H9 (cell line): Measurements from ENCODE around the gene ITPR1. TPM values are rescaled to one million over a fixed set of nuclear protein-coding genes. Genes with fewer than 3 reads are reported as not detected.

Experiments used
- DNase-seq: peaks from one replicate; pipeline ENCODE4 v3.0.0-alpha.2; 2017
- H2AFZ ChIP-seq: one replicate; pipeline ENCODE4 v1.6.1; 2013; ENCODE audit warnings: mild to moderate bottlenecking, low read length, control low read depth, moderate library complexity
- H2AK5ac ChIP-seq: 2 replicates; pipeline ENCODE4 v1.6.1; 2013; ENCODE audit warnings: low read length, control low read depth, mixed read lengths; ENCODE audit not compliant: insufficient read length
- H2BK120ac ChIP-seq: one replicate; pipeline ENCODE4 v1.6.1; 2013; ENCODE audit warnings: low read depth, mild to moderate bottlenecking, low read length, control low read depth, inconsistent platforms; ENCODE audit not compliant: poor library complexity, severe bottlenecking
- H2BK12ac ChIP-seq: 2 replicates; pipeline ENCODE4 v1.6.1; 2013; ENCODE audit warnings: low read length, control low read depth, mixed read lengths, low read depth; ENCODE audit not compliant: insufficient read length
- H2BK15ac ChIP-seq: 2 replicates; pipeline ENCODE4 v1.6.1; 2013; ENCODE audit warnings: low read depth, low read length, control low read depth
- H2BK20ac ChIP-seq: one replicate; pipeline ENCODE4 v1.6.1; 2013; ENCODE audit warnings: low read depth, mild to moderate bottlenecking, low read length, control low read depth, inconsistent platforms; ENCODE audit not compliant: poor library complexity, severe bottlenecking
- H2BK5ac ChIP-seq: 2 replicates; pipeline ENCODE4 v1.6.1; 2013; ENCODE audit warnings: low read length, control low read depth, mixed read lengths; ENCODE audit not compliant: insufficient read length
- H3K14ac ChIP-seq: 2 replicates; pipeline ENCODE4 v1.6.1; 2013; ENCODE audit warnings: low read length, control low read depth; ENCODE audit not compliant: insufficient read depth
- H3K18ac ChIP-seq: 2 replicates; pipeline ENCODE4 v1.6.1; 2013; ENCODE audit warnings: low read depth, mild to moderate bottlenecking, mixed read lengths, low read length, control low read depth; ENCODE audit not compliant: insufficient read length
- H3K23ac ChIP-seq: 2 replicates; pipeline ENCODE4 v1.6.1; 2013; ENCODE audit warnings: low read length, control low read depth, mixed read lengths, low read depth; ENCODE audit not compliant: insufficient read length
- H3K23me2 ChIP-seq: 2 replicates; pipeline ENCODE4 v1.6.1; 2013; ENCODE audit warnings: low read depth, mild to moderate bottlenecking, mixed read lengths, low read length, control low read depth; ENCODE audit not compliant: insufficient read length, poor library complexity, severe bottlenecking
- H3K27ac ChIP-seq: 2 replicates; pipeline ENCODE4 v1.5.1; 2013; ENCODE audit warnings: low read length, control low read depth, mixed read lengths, low read depth; ENCODE audit not compliant: insufficient read length
- H3K27me3 ChIP-seq: 2 replicates; pipeline ENCODE4 v1.6.1; 2013; ENCODE audit warnings: low read length, control low read depth, inconsistent platforms; ENCODE audit not compliant: insufficient read depth
- H3K4ac ChIP-seq: 2 replicates; pipeline ENCODE4 v1.6.1; 2013; ENCODE audit warnings: low read depth, mild to moderate bottlenecking, control low read depth, inconsistent platforms, low read length, moderate library complexity
- H3K4me1 ChIP-seq: 2 replicates; pipeline ENCODE4 v1.6.1; 2013; ENCODE audit warnings: low read length, control low read depth, inconsistent platforms; ENCODE audit not compliant: insufficient read depth
- H3K4me2 ChIP-seq: 2 replicates; pipeline ENCODE4 v1.6.1; 2013; ENCODE audit warnings: low read length, control low read depth, mixed read lengths; ENCODE audit not compliant: insufficient read length, insufficient read depth
- H3K56ac ChIP-seq: 2 replicates; pipeline ENCODE4 v1.6.1; 2013; ENCODE audit warnings: low read depth, mild to moderate bottlenecking, mixed read lengths, low read length, control low read depth; ENCODE audit not compliant: insufficient read length
- H3K79me1 ChIP-seq: 2 replicates; pipeline ENCODE4 v1.6.1; 2013; ENCODE audit warnings: low read depth, mild to moderate bottlenecking, moderate library complexity, low read length, control low read depth, inconsistent platforms; ENCODE audit not compliant: insufficient read depth, poor library complexity, severe bottlenecking
- H3K79me2 ChIP-seq: 2 replicates; pipeline ENCODE4 v1.6.1; 2013; ENCODE audit warnings: low read length, control low read depth, inconsistent platforms; ENCODE audit not compliant: insufficient read depth
- H3K9ac ChIP-seq: 2 replicates; pipeline ENCODE4 v1.6.1; 2013; ENCODE audit warnings: low read length, control low read depth, mixed read lengths; ENCODE audit not compliant: insufficient read length; ENCODE audit errors: extremely low read depth
- H3K9me3 ChIP-seq: one replicate; pipeline ENCODE4 v1.6.1; 2013; ENCODE audit warnings: low read depth, low read length, inconsistent platforms; ENCODE audit not compliant: control insufficient read depth
- H3T11ph ChIP-seq: one replicate; pipeline ENCODE4 v1.6.1; 2013; ENCODE audit warnings: mild to moderate bottlenecking, low read length, control low read depth, inconsistent platforms
- H4K20me1 ChIP-seq: one replicate; pipeline ENCODE4 v1.6.1; 2013; ENCODE audit not compliant: control insufficient read depth, insufficient read length, insufficient read depth
- H4K5ac ChIP-seq: 2 replicates; pipeline ENCODE4 v1.6.1; 2013; ENCODE audit warnings: low read depth, mild to moderate bottlenecking, mixed read lengths, low read length, control low read depth; ENCODE audit not compliant: insufficient read length
- H4K8ac ChIP-seq: replicated peaks from 2 replicates; pipeline ENCODE4 v1.6.1; 2013; ENCODE audit warnings: low read length, control low read depth, mixed read lengths, low read depth; ENCODE audit not compliant: insufficient read length
- H4K91ac ChIP-seq: 2 replicates; pipeline ENCODE4 v1.6.1; 2013; ENCODE audit warnings: low read depth, mild to moderate bottlenecking, moderate library complexity, mixed read lengths, low read length, control low read depth; ENCODE audit not compliant: insufficient read length
- H3K27ac Mint-ChIP-seq, 3 experiments: 2 replicates in 2 of 3; 3 replicates in 1 of 3; pipeline ENCODE4 v1.8.0; 2020 to 2021; ENCODE audit warnings: mixed read lengths in 3 of 3, mild to moderate bottlenecking in 1 of 3, moderate library complexity in 1 of 3
- H3K27me3 Mint-ChIP-seq: 2 replicates; pipeline ENCODE4 v1.8.0; 2021; ENCODE audit warnings: low read depth, mild to moderate bottlenecking, moderate library complexity, mixed read lengths
- H3K36me3 Mint-ChIP-seq, 3 experiments: 2 replicates in 2 of 3; 3 replicates in 1 of 3; pipeline ENCODE4 v1.8.0; 2020 to 2021; ENCODE audit warnings: low read depth in 3 of 3, mixed read lengths in 3 of 3; ENCODE audit not compliant: insufficient read depth in 1 of 3
- H3K4me1 Mint-ChIP-seq, 2 experiments: 2 replicates each; pipeline ENCODE4 v1.8.0; 2020; ENCODE audit warnings: mixed read lengths in 2 of 2
- H3K4me3 Mint-ChIP-seq, 2 experiments: 2 replicates in 1 of 2; 3 replicates in 1 of 2; pipeline ENCODE4 v1.8.0; 2020 to 2021; ENCODE audit warnings: mild to moderate bottlenecking in 2 of 2, mixed read lengths in 2 of 2, moderate library complexity in 1 of 2
- H3K9me3 Mint-ChIP-seq, 2 experiments: 2 replicates in 1 of 2; 3 replicates in 1 of 2; pipeline ENCODE4 v1.8.0; 2020; ENCODE audit warnings: mild to moderate bottlenecking in 2 of 2, mixed read lengths in 2 of 2, moderate library complexity in 1 of 2
- CTCF ChIP-seq: fragments of 200-600 bp; sonication (generic); conservative IDR thresholded peaks from 3 replicates; pipeline ENCODE4 v1.8.0; 2021; ENCODE audit warnings: antibody characterized with exemption, mild to moderate bottlenecking
- WGBS: extraction: QIAGEN DNeasy Blood & Tissue Kit; methylation state at CpG from one replicate; pipeline ENCODE4 v1.1.7; 2013; ENCODE audit warnings: missing lambda C conversion rate, low lambda C conversion rate, mixed read lengths; ENCODE audit not compliant: insufficient read length; ENCODE audit errors: extremely low coverage; 5-methylcytosine and 5-hydroxymethylcytosine counted together
- total RNA-seq: library from RNA; stranded (reverse); gene quantifications from 2 replicates; pipeline ENCODE4 v1.2.1, GENCODE V29; 2021

The ITPR1 gene
- total RNA-seq, 1 experiment from 2014 or later, result 4.2 TPM

- TF ChIP-seq CTCF, result no peak
- H3K27ac ChIP-seq, result no peak overlapping the region
- no peak overlapping the region for H3K18ac ChIP-seq
- no peak overlapping the region for H2BK15ac ChIP-seq
- H3K4ac ChIP-seq, result no peak overlapping the region
- no peaks in the 10 kb centered on the region for H3K4me1 ChIP-seq
- H2BK12ac ChIP-seq, result no peak overlapping the region
- H2BK120ac ChIP-seq, result no peak overlapping the region
- H4K8ac ChIP-seq, result no peak overlapping the region
- no peak overlapping the region for H4K5ac ChIP-seq
- Mint-ChIP-seq H3K9me3 (no peaks in the 10 kb centered on the region), H3K27me3 (peaks cover 26% of the 10 kb centered on the region), H3K4me1 (peaks cover 9 to 11% of the 10 kb centered on the region in 2 experiments), H3K36me3 (no peaks in the 10 kb centered on the region), H3K27ac (peak overlapping the region in 1 of 3 experiments; percentile 63; a peak in 1 of 7 replicates), H3K4me3 (no peak overlapping the region)
- no peak overlapping the region for H2BK5ac ChIP-seq
- H3K4me2 ChIP-seq, result no peak overlapping the region
- no peak overlapping the region for H2AFZ ChIP-seq
- H3K23me2 ChIP-seq, result peaks cover 9% of the 10 kb centered on the region
- no CpG with 5 or more reads among the region's 5 CpGs for WGBS
- no peak for DNase-seq
- no peaks in the 10 kb centered on the region for H3K9me3 ChIP-seq
- no peak overlapping the region for H3K9ac ChIP-seq
- no peaks in the 10 kb centered on the region for H3K79me1 ChIP-seq
- H2AK5ac ChIP-seq, result no peak overlapping the region
- H2BK20ac ChIP-seq, result no peak overlapping the region
- no peak overlapping the region for H4K91ac ChIP-seq
- H3K56ac ChIP-seq, result no peak overlapping the region
- H3K23ac ChIP-seq, result no peak overlapping the region
- H4K20me1 ChIP-seq, result no peaks in the 10 kb centered on the region
- H3T11ph ChIP-seq, result no peak overlapping the region
- H3K79me2 ChIP-seq, result no peaks in the 10 kb centered on the region
- H3K27me3 ChIP-seq, result no peaks in the 10 kb centered on the region
- no peak overlapping the region for H3K14ac ChIP-seq
These were observed 5.3 kb downstream of the ITPR1 start for GRCh38 chr3:4498446-4498845.
